Endothelial cell (in vitro differentiated cells): Measurements from ENCODE around the gene YWHAG. TPM values are rescaled to one million over a fixed set of nuclear protein-coding genes. Genes with fewer than 3 reads are reported as not detected.

ENCODE experiments used
- DNase-seq: peaks from one replicate; pipeline ENCODE4 v3.0.0; 2021; ENCODE audit warnings: low spot score
- H3K27ac Mint-ChIP-seq: one replicate; pipeline ENCODE4 v1.8.0; 2021; ENCODE audit warnings: mixed read lengths, inconsistent platforms; ENCODE audit not compliant: unreplicated experiment
- H3K27me3 Mint-ChIP-seq: one replicate; pipeline ENCODE4 v1.8.0; 2021; ENCODE audit warnings: mild to moderate bottlenecking, moderate library complexity, mixed read lengths, inconsistent platforms; ENCODE audit not compliant: unreplicated experiment
- H3K36me3 Mint-ChIP-seq: one replicate; pipeline ENCODE4 v1.8.0; 2021; ENCODE audit warnings: mild to moderate bottlenecking, low read depth, mixed read lengths, inconsistent platforms; ENCODE audit not compliant: unreplicated experiment
- H3K4me1 Mint-ChIP-seq: one replicate; pipeline ENCODE4 v1.8.0; 2021; ENCODE audit warnings: mild to moderate bottlenecking, mixed read lengths, inconsistent platforms; ENCODE audit not compliant: unreplicated experiment
- H3K4me3 Mint-ChIP-seq: one replicate; pipeline ENCODE4 v1.8.0; 2021; ENCODE audit warnings: mild to moderate bottlenecking, mixed read lengths, inconsistent platforms; ENCODE audit not compliant: unreplicated experiment
- H3K9me3 Mint-ChIP-seq: one replicate; pipeline ENCODE4 v1.8.0; 2021; ENCODE audit warnings: mixed read lengths, inconsistent platforms; ENCODE audit not compliant: unreplicated experiment
- total RNA-seq: library from RNA; stranded (reverse); fragmentation: NEBNext Ultra II Directional; extraction: Animal tissue kit (Norgen Biotek cat#: 25700); gene quantifications from one replicate; pipeline ENCODE4 v1.2.1, GENCODE V29; 2021; ENCODE audit not compliant: unreplicated experiment
- TF ChIP-seq, protein P1 (sequence below): fragments of 200-600 bp; sonication (generic); IDR thresholded peaks from one replicate; pipeline ENCODE4 v1.5.0; 2021; ENCODE audit warnings: antibody characterized with exemption; ENCODE audit not compliant: unreplicated experiment

Gene YWHAG
- total RNA-seq, 1 donor from 2014 or later = 136 TPM

DNA sequence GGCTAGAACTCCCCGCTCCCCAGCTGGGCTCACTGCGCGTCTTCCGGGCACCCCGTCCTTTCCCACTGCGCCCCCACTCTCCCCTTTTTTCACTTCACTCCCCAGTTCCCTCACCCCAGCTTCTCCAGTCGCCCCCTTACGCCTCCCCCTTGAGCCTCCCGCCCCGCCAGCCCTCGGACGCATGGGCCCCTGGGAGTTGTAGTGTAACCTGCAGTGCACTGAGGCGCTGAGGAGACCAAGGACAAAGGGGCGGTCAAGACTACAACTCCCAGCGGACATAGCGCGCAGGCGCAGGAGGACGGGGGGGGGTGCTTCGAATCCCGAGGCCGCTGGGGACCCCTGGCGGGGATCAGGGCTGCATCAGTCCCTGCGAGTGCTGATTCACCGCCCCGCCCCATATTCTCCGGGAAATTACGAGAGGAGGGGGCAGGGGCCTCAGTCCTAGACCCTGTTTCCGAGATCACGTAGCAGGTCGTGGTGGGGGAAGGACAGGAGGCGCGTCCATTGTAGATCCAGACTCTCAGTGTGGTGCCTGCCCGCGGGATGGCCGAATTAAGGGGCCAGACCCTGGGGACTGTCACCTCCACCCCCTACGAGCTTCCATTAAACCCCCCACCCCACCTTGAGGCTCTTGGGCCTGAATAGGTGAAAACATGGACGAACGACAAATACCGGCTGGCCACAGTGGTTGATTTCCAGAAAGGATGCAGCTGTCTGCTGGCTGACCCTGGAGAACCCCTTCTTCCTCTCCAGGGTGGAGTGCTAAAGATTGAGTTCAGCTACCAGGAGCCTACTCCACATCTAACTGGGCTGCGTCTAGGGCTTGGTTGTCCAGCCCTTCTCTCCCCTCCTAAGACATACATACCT is 553 bp upstream of the YWHAG start:
- Mint-ChIP-seq H3K4me3 (peak overlapping the region; percentile 92), H3K27me3 (peaks cover 14% of the 10 kb centered on the region), H3K9me3 (no peaks in the 10 kb centered on the region), H3K27ac (peak overlapping the region; percentile 99), H3K36me3 (peaks cover 29% of the 10 kb centered on the region), H3K4me1 (peaks cover 36% of the 10 kb centered on the region)
- TF ChIP-seq, protein P1, sequence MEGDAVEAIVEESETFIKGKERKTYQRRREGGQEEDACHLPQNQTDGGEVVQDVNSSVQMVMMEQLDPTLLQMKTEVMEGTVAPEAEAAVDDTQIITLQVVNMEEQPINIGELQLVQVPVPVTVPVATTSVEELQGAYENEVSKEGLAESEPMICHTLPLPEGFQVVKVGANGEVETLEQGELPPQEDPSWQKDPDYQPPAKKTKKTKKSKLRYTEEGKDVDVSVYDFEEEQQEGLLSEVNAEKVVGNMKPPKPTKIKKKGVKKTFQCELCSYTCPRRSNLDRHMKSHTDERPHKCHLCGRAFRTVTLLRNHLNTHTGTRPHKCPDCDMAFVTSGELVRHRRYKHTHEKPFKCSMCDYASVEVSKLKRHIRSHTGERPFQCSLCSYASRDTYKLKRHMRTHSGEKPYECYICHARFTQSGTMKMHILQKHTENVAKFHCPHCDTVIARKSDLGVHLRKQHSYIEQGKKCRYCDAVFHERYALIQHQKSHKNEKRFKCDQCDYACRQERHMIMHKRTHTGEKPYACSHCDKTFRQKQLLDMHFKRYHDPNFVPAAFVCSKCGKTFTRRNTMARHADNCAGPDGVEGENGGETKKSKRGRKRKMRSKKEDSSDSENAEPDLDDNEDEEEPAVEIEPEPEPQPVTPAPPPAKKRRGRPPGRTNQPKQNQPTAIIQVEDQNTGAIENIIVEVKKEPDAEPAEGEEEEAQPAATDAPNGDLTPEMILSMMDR = peak; percentile 50
- peak; percentile 97 for DNase-seq

GRCh38 chr7:76358011-76358480 is 745 bp downstream of the YWHAG start:
- Mint-ChIP-seq H3K4me3 (peak overlapping the region; percentile 99), H3K27ac (peak overlapping the region; percentile 99), H3K27me3 (peaks cover 14% of the 10 kb centered on the region), H3K9me3 (no peaks in the 10 kb centered on the region), H3K36me3 (peaks cover 29% of the 10 kb centered on the region), H3K4me1 (peaks cover 29% of the 10 kb centered on the region)
- TF ChIP-seq, protein P1 = no peak
- DNase-seq = peak; percentile 31

GRCh38 chr7:76357475-76358010 is 1.2 kb downstream of the YWHAG start:
- Mint-ChIP-seq H3K27me3 (peaks cover 14% of the 10 kb centered on the region), H3K4me1 (peaks cover 29% of the 10 kb centered on the region), H3K27ac (peak overlapping the region; percentile 99), H3K4me3 (peak overlapping the region; percentile 99), H3K36me3 (peaks cover 29% of the 10 kb centered on the region), H3K9me3 (no peaks in the 10 kb centered on the region)
- TF ChIP-seq, protein P1 = no peak
- DNase-seq = no peak

- DNase-seq = no peak
- Mint-ChIP-seq H3K36me3 (peaks cover 28% of the 10 kb centered on the region), H3K4me1 (peaks cover 31% of the 10 kb centered on the region), H3K4me3 (peak overlapping the region; percentile 99), H3K27ac (peak overlapping the region; percentile 99), H3K27me3 (peaks cover 14% of the 10 kb centered on the region), H3K9me3 (no peaks in the 10 kb centered on the region)
- TF ChIP-seq, protein P1 = no peak
Observed at GRCh38 chr7:76356823-76357222, 2.0 kb downstream of the YWHAG start.

DNA sequence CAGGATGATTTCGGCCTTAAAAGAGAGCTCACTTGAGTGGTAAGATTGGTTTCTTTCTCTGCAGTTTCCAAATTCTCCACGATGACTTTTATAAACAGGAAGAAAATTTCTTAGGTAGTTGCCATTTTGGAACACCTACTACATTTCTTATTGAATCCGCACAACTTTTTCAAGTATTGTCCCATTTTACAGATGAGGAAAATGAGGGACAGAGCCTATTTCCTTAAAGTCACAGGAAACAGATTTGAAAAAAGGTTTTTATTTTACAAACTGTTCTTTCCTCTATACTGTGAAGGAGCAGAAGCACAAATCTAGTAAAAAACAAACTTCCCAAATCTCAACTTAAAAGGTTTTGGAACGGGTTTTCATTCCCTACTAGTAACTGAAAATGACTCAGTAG is 2.7 kb downstream of the YWHAG start:
- TF ChIP-seq, protein P1 = no peak
- Mint-ChIP-seq H3K4me1 (peaks cover 38% of the 10 kb centered on the region), H3K27ac (peak overlapping the region; percentile 65), H3K36me3 (peaks cover 34% of the 10 kb centered on the region), H3K9me3 (no peaks in the 10 kb centered on the region), H3K27me3 (peaks cover 14% of the 10 kb centered on the region), H3K4me3 (peak overlapping the region; percentile 67)
- no peak for DNase-seq
